Peyer's patch (tissue), 4 donors: ENCODE results near the gene SYNDIG1. TPM values are rescaled to one million over a fixed set of nuclear protein-coding genes. Genes with fewer than 3 reads are reported as not detected.

Experiments
- DNase-seq, 3 donors: peaks; one replicate each; pipeline ENCODE4 v3.0.0-alpha.2; 2017 to 2019
- H3K27ac ChIP-seq, 4 donors: fragments of 200-600 bp; sonication (generic); one replicate each; pipeline ENCODE4 v1.5.1; 2016 to 2019
- H3K27me3 ChIP-seq, 2 donors: fragments of 200-600 bp; sonication (generic); one replicate each; pipeline ENCODE4 v1.5.1; 2019
- H3K36me3 ChIP-seq, 3 donors: fragments of 200-600 bp; sonication (generic); one replicate each; pipeline ENCODE4 v1.5.1; 2016 to 2019
- H3K4me1 ChIP-seq, 4 donors: fragments of 200-600 bp; sonication (generic); one replicate each; pipeline ENCODE4 v1.5.1; 2016 to 2019
- H3K4me3 ChIP-seq, 4 donors: fragments of 200-600 bp; sonication (generic); 1 replicate in 3 of 4; 2 replicates in 1 of 4; pipeline ENCODE4 v1.5.1; 2016 to 2019; ENCODE audit warnings: mild to moderate bottlenecking in 1 of 4
- H3K9me3 ChIP-seq, 4 donors: fragments of 200-600 bp; sonication (generic); one replicate each; pipeline ENCODE4 v1.5.1; 2016 to 2019; ENCODE audit warnings: mild to moderate bottlenecking in 1 of 4
- POLR2A ChIP-seq, 2 donors: fragments of 450-650 bp; IDR thresholded peaks; one replicate each; pipeline ENCODE4 v1.5.1; 2017; ENCODE audit warnings: antibody characterized with exemption in 2 of 2, mild to moderate bottlenecking in 2 of 2, moderate library complexity in 2 of 2
- total RNA-seq, 4 donors: library from RNA; depleted of rRNA; stranded (reverse); fragments of >200 nt; gene quantifications; one replicate each; pipeline ENCODE4 v1.1.0, GENCODE V29; 2016
- TF ChIP-seq, protein P1 (sequence below), 6 experiments: fragments of 450-650 bp in 4 of 6; fragments of 200-600 bp in 2 of 6; sonication (generic) in 1 of 6; IDR thresholded peaks; one replicate each; pipeline ENCODE4 v1.5.1; 2017 to 2019; ENCODE audit warnings: antibody characterized with exemption in 6 of 6, mild to moderate bottlenecking in 3 of 6, moderate library complexity in 1 of 6

SYNDIG1 gene
- total RNA-seq, 4 donors from 2014 or later: 0.76 to 1.7 TPM; not detected in 2

DNA sequence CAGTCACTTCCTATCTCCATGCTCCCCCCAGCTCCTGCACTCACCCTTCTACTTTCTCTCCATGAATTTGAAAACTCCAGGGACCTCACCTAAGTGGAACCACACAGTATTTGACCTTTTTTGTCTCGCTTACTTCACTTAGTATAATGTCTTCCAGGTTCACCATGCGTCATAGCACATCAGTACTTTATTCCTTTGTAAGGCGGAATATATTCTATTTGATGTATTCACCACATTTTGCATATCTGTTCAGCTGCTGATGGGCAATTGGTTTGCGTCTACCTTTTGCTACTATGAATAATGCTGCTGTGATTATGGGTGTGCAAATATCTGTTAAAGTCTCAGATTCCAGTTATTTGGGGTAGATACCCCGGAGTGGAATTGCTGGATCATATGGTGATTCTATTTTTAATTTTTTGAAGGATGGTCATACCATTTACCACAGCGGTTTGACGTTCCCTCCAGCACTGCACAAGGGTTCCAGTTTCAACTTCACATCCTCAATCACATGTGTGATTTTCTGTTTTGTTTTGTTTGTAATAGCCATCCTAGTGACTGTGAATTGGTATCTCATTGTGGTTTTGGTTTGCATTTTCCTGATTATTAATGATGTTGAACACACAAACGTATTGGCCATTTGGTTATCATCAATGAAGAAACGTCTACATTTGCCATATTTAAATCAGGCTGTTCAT, 20.3 kb upstream of the SYNDIG1 start:
- H3K4me1 ChIP-seq: no peaks in the 10 kb centered on the region
- no peak for TF ChIP-seq POLR2A (IDR thresholded peaks at IDR 0.05)
- TF ChIP-seq, protein P1, sequence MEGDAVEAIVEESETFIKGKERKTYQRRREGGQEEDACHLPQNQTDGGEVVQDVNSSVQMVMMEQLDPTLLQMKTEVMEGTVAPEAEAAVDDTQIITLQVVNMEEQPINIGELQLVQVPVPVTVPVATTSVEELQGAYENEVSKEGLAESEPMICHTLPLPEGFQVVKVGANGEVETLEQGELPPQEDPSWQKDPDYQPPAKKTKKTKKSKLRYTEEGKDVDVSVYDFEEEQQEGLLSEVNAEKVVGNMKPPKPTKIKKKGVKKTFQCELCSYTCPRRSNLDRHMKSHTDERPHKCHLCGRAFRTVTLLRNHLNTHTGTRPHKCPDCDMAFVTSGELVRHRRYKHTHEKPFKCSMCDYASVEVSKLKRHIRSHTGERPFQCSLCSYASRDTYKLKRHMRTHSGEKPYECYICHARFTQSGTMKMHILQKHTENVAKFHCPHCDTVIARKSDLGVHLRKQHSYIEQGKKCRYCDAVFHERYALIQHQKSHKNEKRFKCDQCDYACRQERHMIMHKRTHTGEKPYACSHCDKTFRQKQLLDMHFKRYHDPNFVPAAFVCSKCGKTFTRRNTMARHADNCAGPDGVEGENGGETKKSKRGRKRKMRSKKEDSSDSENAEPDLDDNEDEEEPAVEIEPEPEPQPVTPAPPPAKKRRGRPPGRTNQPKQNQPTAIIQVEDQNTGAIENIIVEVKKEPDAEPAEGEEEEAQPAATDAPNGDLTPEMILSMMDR (IDR thresholded peaks at IDR 0.05): no peak
- no peak overlapping the region for H3K4me3 ChIP-seq
- no peaks in the 10 kb centered on the region for H3K9me3 ChIP-seq
- no peak overlapping the region for H3K27ac ChIP-seq
- no peaks in the 10 kb centered on the region for H3K36me3 ChIP-seq
- DNase-seq: no peak
- H3K27me3 ChIP-seq: no peaks in the 10 kb centered on the region

DNA sequence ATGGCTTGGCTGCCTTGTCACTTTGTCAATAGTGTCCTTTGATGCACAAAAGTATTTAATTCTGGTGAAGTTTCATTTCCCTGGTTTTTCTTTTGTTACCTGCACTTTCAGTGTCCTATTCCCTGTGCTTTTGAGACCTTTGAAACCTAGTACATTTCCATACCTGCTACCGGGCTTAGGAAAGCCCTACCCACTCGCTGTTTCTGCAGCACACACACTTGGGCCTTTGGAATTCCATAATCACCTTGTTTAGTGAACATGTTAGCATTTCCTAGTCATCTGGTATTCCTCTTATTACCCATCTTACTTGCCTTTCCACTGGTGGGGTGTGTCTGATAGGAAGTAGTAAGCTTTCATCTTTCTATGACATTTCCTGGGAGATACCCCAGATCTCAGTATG, 19.3 kb upstream of the SYNDIG1 start:
- H3K27ac ChIP-seq: no peak overlapping the region
- no peak overlapping the region for H3K4me3 ChIP-seq
- H3K27me3 ChIP-seq: no peaks in the 10 kb centered on the region
- no peak for DNase-seq
- H3K4me1 ChIP-seq: no peaks in the 10 kb centered on the region
- no peaks in the 10 kb centered on the region for H3K9me3 ChIP-seq
- H3K36me3 ChIP-seq: no peaks in the 10 kb centered on the region
- no peak for TF ChIP-seq POLR2A (IDR thresholded peaks at IDR 0.05)
- TF ChIP-seq, protein P1 (IDR thresholded peaks at IDR 0.05): no peak

DNA sequence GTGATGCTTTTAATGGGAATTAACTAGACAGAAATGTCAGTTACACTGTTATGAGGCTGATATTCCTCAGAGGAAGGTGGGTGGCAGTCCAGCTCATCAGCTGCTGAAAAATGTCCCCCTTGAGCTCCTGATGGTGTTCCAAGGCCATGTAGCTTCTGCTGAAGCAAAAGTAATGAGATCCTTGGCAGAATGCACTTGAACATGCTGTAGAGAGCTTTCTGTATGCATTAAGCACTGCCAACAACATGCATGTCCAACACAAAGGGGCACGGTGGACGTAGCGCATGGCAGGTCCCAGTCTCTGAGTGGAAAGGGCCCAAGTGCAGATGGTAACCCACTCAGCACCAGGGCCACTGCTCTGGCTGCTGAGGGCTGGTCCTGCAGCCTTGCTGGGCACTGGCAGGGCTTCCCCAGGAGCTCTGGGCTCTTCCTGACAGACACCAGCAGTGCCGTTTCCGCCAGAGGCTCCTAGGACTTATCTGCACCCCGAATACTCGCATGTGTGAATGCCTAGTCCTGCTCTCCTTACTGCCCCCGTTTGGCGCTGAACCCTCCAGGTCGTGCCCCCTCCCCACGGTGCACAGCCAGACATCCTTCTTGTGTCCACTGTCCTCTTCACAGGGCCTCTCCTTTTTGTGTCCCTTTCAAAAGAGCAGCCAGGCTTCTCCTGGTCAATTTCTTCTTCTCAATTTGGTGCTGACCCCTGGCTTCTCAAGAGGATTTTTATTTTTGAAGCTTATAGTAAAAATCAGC, 18.6 kb upstream of the SYNDIG1 start:
- H3K9me3 ChIP-seq: no peaks in the 10 kb centered on the region
- H3K27ac ChIP-seq: no peak overlapping the region
- DNase-seq: no peak
- H3K27me3 ChIP-seq: no peaks in the 10 kb centered on the region
- no peak for TF ChIP-seq POLR2A (IDR thresholded peaks at IDR 0.05)
- TF ChIP-seq, protein P1 (IDR thresholded peaks at IDR 0.05): no peak
- H3K4me1 ChIP-seq: no peaks in the 10 kb centered on the region
- H3K4me3 ChIP-seq: no peak overlapping the region
- no peaks in the 10 kb centered on the region for H3K36me3 ChIP-seq

DNA sequence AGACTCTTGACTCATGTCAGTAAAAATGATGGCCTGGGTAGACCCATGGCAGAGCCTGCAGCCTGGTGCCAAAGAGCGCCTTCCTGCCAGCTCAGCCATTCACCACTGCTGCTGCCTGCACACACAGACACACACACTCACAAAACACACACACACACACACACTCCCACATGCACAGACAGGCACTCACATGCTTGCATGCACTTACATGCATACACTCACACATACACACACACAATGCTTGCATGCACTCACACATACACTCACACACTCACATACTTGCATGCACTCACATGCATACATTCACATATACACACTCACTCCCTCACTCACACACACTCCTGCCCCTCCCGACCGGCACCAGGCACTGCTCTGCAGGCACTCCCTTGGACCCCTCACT, 18.0 kb upstream of the SYNDIG1 start:
- Histone ChIP-seq H3K27me3 (no peaks in the 10 kb centered on the region), H3K4me3 (no peak overlapping the region), H3K4me1 (no peaks in the 10 kb centered on the region), H3K27ac (no peak overlapping the region), H3K9me3 (no peaks in the 10 kb centered on the region), H3K36me3 (no peaks in the 10 kb centered on the region)
- DNase-seq: no peak
- TF ChIP-seq POLR2A (IDR thresholded peaks at IDR 0.05): no peak
- TF ChIP-seq, protein P1 (IDR thresholded peaks at IDR 0.05): no peak

DNA sequence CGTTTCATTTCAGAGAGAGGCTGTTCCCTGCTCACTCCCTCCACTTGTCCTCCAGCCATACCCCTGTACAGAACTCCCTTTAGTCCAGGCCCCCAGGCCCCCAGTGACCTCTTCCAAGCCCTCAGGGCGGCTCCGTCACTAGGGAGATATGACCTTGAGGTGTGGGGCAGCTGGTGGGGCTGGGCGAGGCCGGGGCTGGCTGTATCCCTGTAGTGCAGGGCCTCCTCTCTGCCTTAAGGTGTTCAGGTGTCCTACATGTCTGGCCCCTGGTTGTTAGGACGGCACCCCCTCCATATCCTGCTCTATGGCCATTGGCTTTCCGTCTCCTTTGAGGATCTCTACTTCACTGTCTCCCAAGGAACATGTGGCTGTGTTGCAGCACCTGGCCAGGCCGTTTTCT, 17.4 kb upstream of the SYNDIG1 start:
- H3K27me3 ChIP-seq: no peaks in the 10 kb centered on the region
- DNase-seq: no peak
- no peak overlapping the region for H3K4me3 ChIP-seq
- no peaks in the 10 kb centered on the region for H3K9me3 ChIP-seq
- no peak for TF ChIP-seq POLR2A (IDR thresholded peaks at IDR 0.05)
- TF ChIP-seq, protein P1 (IDR thresholded peaks at IDR 0.05): no peak
- H3K36me3 ChIP-seq: no peaks in the 10 kb centered on the region
- H3K4me1 ChIP-seq: no peaks in the 10 kb centered on the region
- no peak overlapping the region for H3K27ac ChIP-seq
